ENCODE data around the gene PTPRD.
A peak's percentile ranks its signal among the peaks of the same experiment; 100 is the strongest.
"Not testable (repeated sequence)": the region's sequence is repeated elsewhere in the genome, so short reads cannot be mapped to it uniquely, and the experiment has no call there.

The PTPRD gene

GRCh38 chr9:9961934-9962333 lies 650.9 kb downstream of the PTPRD start:
- DNase-seq (ENCODE audit: low read depth), result no peak

DNA sequence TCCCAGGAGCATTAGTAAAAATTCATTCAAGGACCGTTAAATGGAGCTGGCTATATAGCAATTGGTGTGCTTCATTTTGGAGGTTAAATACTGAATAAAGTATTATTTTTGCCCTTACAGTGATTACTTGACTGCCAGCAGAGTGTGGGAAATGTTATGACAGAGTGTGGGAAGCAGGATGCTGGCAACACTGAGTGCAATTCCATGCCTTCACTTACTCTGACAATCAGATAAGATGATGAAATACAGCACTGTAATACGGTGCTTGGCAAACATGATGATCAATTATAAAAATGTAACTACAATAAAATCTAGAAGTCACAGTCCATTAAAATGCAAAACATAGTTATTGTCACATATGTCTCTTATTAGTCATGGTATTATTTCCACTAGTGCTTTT lies 651.3 kb downstream of the PTPRD start:
- DNase-seq (ENCODE audit: low read depth), result no peak

- no peak for DNase-seq (ENCODE audit: low read depth)
Observed at GRCh38 chr9:9951556-9952160, 661.1 kb downstream of the PTPRD start.

DNA sequence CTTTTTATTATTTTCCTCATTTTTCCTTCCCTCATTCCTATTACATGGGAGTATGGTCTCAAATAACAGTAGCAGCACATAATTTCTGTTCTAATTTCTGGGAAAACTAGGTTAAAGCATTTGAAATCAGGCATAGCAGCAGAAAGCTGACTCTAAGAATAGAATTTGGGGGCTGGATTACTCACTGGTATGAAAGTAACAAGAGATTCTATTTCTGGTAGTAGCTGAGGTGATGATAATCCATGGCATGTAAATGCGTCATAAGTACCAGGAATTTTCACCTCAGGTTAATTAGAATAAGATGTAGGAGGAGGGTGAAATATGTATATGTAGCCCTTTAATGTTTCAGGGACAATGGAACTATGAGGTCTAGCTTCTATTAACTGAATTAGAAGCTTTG lies 662.0 kb downstream of the PTPRD start:
- DNase-seq (ENCODE audit: low read depth), result no peak

GRCh38 chr9:9949978-9950377 lies 662.8 kb downstream of the PTPRD start:
- DNase-seq (ENCODE audit: low read depth), result no peak

DNA sequence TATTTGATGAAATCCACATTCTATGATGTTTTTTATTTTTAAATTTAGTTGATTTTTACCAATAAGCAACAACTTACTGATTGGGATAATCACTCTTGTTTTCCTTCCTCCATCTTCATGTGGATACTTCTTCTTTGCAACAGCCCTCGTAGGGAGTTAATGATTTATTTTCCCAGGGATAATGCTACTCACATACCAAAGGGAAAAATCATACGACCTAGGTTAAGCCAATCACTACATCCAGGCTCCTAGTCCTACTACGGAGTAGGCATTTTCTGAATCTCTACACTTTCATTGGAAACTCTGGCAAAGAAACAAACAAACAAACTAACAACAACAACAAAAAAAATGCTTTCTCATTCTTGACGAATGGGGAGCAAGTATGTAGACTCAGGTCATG lies 663.4 kb downstream of the PTPRD start:
- DNase-seq (ENCODE audit: low read depth), result no peak

- no peak for DNase-seq (ENCODE audit: low read depth)
Observed at GRCh38 chr9:9945966-9946365, 666.8 kb downstream of the PTPRD start.

DNA sequence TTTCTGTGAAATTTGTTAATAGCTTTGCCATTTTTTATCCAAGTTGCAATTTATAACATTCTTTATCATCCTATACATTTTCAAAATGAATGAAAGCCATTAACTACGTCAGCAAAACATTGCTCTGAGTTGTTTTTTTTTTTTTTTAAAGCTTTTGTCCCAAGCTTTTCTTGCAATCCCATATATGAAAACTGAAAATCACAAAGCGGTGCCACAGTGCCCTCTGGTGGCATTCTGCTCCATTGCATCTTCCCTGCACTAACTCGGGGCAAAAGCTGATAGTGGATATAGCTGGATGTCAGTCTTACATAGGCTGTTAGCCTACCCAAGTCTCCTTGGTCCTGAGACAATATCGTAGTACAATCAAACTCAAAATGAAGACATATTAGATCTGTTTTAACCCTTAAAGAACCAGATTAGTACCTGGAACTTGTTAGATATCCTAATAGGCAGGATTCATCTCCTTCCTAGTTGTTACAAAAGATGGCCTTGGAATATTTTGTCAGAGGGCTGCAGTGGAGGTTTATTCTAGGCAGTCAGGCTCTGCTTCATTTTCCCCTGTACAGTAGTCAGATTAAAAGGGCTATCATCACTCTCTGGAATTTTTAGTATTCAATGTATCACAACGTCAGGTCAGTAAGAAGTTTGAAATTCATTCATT lies 669.9 kb downstream of the PTPRD start:
- DNase-seq (ENCODE audit: low read depth), result peak; percentile 40

GRCh38 chr9:9938432-9938831 lies 674.4 kb downstream of the PTPRD start:
- DNase-seq (ENCODE audit: low read depth), result no peak

DNA sequence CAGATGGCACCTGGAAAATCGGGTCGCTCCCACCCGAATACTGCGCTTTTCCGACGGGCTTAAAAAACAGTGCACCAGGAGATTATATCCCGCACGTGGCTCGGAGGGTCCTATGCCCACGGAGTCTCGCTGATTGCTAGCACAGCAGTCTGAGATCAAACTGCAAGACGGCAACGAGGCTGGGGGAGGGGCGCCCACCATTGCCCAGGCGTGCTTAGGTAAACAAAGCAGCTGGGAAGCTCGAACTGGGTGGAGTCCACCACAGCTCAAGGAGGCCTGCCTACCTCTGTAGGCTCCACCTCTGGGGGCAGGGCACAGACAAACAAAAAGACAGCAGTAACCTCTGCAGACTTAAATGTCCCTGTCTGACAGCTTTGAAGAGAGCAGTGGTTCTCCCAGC lies 681.3 kb downstream of the PTPRD start:
- not testable (repeated sequence) for DNase-seq (ENCODE audit: low read depth)

DNA sequence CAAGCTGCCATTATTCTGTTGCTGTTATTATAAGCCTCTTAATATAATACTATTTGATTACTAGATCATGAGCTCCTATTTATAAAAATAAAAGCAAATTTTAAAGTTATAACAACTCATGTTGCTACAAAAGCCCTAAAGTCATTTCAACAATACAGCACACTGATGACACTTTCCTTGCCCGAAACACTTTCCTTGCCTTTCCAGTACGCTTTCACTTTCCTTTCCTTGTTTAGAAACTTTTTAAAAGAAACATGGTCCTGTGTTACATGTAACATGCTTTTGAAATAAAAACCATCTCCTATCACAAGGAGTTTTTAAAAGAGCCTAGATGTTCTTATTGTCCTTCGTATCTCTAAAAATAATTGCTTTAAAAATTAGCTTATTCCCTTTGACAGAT lies 688.4 kb downstream of the PTPRD start:
- DNase-seq (ENCODE audit: low read depth), result no peak

- DNase-seq (ENCODE audit: low read depth), result no peak
Observed at GRCh38 chr9:9921805-9922204, 691.0 kb downstream of the PTPRD start.

DNA sequence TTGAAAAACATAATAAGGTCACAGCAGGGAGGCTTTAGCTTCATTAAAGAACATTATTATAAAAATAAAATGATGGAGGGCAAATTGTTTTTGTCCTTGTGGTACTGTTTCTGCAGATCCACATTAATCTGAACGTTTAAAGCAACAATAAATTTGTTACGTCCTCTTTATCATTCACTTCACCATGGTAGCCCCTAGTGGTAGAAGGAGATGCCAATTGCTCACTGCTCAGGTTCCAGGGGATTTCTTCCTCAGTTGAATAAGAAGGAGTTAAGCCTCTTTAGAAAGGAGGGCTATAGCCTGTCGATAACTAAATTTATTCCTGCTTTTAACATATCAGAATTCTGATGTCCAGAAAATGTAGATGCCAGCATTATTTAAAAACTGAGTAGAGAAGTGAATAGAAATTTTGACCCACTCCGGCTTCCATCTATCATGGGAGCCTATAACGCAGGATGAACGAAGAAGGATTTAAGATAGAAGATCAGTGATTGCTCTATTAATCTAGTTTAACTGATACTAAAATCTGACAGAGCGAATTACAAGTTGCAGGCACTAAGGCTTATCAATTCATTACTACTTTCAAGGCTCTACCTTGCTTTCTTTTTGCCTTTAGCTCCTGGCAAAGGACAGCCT lies 692.3 kb downstream of the PTPRD start:
- DNase-seq (ENCODE audit: low read depth), result no peak

- no peak for DNase-seq (ENCODE audit: low read depth)
Observed at GRCh38 chr9:9919174-9919775, 693.5 kb downstream of the PTPRD start.

- DNase-seq (ENCODE audit: low read depth), result no peak
Observed at GRCh38 chr9:9917400-9917799, 695.4 kb downstream of the PTPRD start.

GRCh38 chr9:9914174-9914573 lies 698.6 kb downstream of the PTPRD start:
- DNase-seq (ENCODE audit: low read depth), result no peak

DNA sequence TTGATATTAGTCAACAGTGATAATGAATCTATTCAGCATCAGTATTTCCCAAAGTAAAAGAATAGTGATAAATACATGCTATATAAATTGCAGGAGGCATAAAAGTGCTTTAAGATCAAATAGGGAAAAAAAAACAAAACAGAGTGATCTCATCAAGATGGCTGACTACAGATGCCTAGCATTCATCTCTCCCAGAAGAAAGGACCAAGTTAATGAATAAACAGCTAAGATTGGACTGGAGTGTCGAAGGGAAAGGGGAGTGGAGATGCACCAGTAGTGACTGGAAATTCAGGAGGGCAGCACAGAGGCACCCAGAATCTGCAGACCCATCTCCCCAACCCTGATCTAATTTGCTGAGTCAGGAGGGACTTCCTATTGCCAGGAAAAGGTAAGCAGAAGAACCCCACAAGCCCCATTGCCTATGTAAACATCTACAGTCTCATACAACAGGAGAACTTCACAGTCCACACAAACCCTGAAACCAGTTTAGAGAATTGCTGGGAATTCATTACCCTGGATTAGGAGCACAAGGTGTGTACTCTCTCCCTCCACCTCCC lies 699.4 kb downstream of the PTPRD start:
- DNase-seq (ENCODE audit: low read depth), result no peak

DNA sequence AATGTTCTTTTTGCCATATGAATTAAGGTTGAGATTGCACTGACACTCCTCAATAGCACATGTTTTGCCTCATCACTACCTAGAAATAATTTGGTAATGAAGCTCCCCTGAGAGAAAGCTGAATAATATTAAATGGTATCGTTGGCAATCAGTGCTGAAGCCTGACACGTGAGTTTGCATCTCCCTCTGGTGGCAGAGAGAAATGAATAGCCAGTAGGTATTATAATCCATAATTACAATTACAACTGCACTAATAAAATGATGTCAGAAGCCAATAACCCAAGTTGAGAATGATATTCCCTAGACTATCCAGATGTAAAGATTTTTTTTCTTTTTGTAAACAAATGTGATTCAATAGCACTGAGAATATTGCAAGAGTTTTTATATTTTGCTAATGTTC lies 700.3 kb downstream of the PTPRD start:
- no peak for DNase-seq (ENCODE audit: low read depth)

- no peak for DNase-seq (ENCODE audit: low read depth)
Observed at GRCh38 chr9:9905736-9906135, 707.1 kb downstream of the PTPRD start.

DNA sequence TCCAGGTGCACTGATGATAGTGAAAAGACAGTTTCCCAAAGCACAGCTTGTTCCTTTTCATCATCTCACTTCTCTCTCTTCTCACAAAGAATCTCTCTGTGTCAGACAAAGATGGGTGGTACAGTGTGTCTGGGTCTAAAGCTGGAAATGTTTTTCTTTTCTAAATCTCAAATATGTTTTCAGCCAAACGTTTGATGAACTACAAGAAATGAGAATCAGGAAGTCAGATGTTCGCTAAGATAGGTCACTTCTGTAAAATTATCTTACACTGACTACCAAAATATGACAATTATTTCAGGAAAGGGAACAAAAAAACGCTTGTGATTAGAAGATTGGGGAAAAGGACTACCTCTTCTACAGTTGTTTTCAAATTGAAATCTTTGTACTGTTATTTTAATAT lies 708.8 kb downstream of the PTPRD start:
- DNase-seq (ENCODE audit: low read depth), result no peak

GRCh38 chr9:9901624-9902023 lies 711.2 kb downstream of the PTPRD start:
- DNase-seq (ENCODE audit: low read depth), result no peak

GRCh38 chr9:9893837-9894236 lies 719.0 kb downstream of the PTPRD start:
- DNase-seq (ENCODE audit: low read depth), result no peak

DNA sequence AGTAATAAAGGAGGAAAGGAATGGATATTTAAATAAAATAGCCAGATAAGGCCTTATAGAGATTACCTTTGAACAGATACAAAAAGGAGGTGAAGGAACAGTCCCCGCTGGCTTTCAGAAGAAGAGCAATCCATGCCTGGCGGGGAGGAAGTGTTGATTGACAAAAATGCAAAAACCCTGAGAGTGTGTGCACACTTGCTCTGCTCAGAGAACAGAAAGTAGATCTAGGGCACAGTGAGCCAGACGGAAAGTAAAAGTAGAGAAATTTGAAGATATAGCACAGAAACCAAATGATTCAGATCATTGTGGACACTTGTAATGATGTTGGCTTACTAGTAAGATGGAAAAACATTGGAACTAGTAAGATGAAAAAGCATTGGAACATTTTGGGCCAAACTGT lies 720.6 kb downstream of the PTPRD start:
- no peak for DNase-seq (ENCODE audit: low read depth)

All from EH (cell line).